ENCODE measurements around the gene RGL1.
"Not testable (repeated sequence)": the region's sequence is repeated elsewhere in the genome, so short reads cannot be mapped to it uniquely, and the experiment has no call there.

The RGL1 gene

GRCh38 chr1:183804916-183805841, at the start of gene RGL1:
Gene RGL1 (plus strand): TSS chr1:183805120. CDS start chr1:183805298, 178 bp downstream.
- no peak for DNase-seq (ENCODE audit: low spot score)

- no peak for DNase-seq (ENCODE audit: low spot score)
Observed at GRCh38 chr1:183756326-183756725, 48.6 kb upstream of the RGL1 start.

- DNase-seq (ENCODE audit: low spot score) = no peak
Observed at GRCh38 chr1:183757061-183757460, 47.9 kb upstream of the RGL1 start.

- no peak for DNase-seq (ENCODE audit: low spot score)
Observed at GRCh38 chr1:183758913-183759312, 46.0 kb upstream of the RGL1 start.

GRCh38 chr1:183760661-183761060, 44.3 kb upstream of the RGL1 start:
- DNase-seq (ENCODE audit: low spot score) = no peak

GRCh38 chr1:183761871-183762270, 43.0 kb upstream of the RGL1 start:
- no peak for DNase-seq (ENCODE audit: low spot score)

GRCh38 chr1:183762856-183763255, 42.1 kb upstream of the RGL1 start:
- not testable (repeated sequence) for DNase-seq (ENCODE audit: low spot score)

GRCh38 chr1:183764981-183765380, 39.9 kb upstream of the RGL1 start:
- no peak for DNase-seq (ENCODE audit: low spot score)

- no peak for DNase-seq (ENCODE audit: low spot score)
Observed at GRCh38 chr1:183769956-183770815, 34.7 kb upstream of the RGL1 start.

GRCh38 chr1:183770816-183771128, 34.1 kb upstream of the RGL1 start:
- no peak for DNase-seq (ENCODE audit: low spot score)

- no peak for DNase-seq (ENCODE audit: low spot score)
Observed at GRCh38 chr1:183773482-183774274, 31.2 kb upstream of the RGL1 start.

GRCh38 chr1:183774938-183775337, 30.0 kb upstream of the RGL1 start:
- no peak for DNase-seq (ENCODE audit: low spot score)

- no peak for DNase-seq (ENCODE audit: low spot score)
Observed at GRCh38 chr1:183776731-183777130, 28.2 kb upstream of the RGL1 start.

GRCh38 chr1:183777328-183777727, 27.6 kb upstream of the RGL1 start:
- no peak for DNase-seq (ENCODE audit: low spot score)

GRCh38 chr1:183778045-183778444, 26.9 kb upstream of the RGL1 start:
- no peak for DNase-seq (ENCODE audit: low spot score)

GRCh38 chr1:183778568-183779433, 26.1 kb upstream of the RGL1 start:
- no peak for DNase-seq (ENCODE audit: low spot score)

GRCh38 chr1:183780159-183780558, 24.8 kb upstream of the RGL1 start:
- DNase-seq (ENCODE audit: low spot score) = no peak

- DNase-seq (ENCODE audit: low spot score) = no peak
Observed at GRCh38 chr1:183780757-183781156, 24.2 kb upstream of the RGL1 start.

- no peak for DNase-seq (ENCODE audit: low spot score)
Observed at GRCh38 chr1:183783342-183783741, 21.6 kb upstream of the RGL1 start.

GRCh38 chr1:183783767-183784637, 20.9 kb upstream of the RGL1 start:
- no peak for DNase-seq (ENCODE audit: low spot score)

All from hematopoietic multipotent progenitor cell treated with erythropoietin and hydrocortisone succinate and interleukin-3 and kit ligand, for 17 days (in vitro differentiated cells).